Putamen (tissue), 1 donor: ENCODE data around the gene TOPAZ1.
"Not testable (repeated sequence)": the region's sequence is repeated elsewhere in the genome, so short reads cannot be mapped to it uniquely, and the experiment has no call there.

Experiments
- DNase-seq: peaks from one replicate; pipeline ENCODE4 v3.0.0-alpha.2; 2016; ENCODE audit warnings: low spot score

The TOPAZ1 gene

DNA sequence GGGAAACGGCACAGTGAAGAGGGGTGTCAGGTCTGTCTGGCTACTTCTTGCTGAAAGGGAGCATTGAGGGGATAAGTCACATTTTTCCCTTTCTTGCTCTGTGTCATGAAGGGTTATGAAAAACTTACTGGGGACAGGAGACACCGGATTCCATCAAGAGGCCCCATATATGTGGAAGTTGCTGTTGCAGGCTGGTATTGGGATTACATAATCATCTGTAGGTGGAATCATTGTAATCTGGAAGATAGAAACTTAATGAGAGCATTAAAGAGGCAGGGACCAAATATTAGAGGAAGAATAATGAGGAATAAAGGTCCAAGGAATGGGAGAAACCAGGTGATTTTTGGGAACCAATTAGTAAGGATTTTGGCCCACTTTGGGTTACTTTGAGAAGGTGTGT lies 92.6 kb downstream of the TOPAZ1 start:
- DNase-seq: no peak

DNA sequence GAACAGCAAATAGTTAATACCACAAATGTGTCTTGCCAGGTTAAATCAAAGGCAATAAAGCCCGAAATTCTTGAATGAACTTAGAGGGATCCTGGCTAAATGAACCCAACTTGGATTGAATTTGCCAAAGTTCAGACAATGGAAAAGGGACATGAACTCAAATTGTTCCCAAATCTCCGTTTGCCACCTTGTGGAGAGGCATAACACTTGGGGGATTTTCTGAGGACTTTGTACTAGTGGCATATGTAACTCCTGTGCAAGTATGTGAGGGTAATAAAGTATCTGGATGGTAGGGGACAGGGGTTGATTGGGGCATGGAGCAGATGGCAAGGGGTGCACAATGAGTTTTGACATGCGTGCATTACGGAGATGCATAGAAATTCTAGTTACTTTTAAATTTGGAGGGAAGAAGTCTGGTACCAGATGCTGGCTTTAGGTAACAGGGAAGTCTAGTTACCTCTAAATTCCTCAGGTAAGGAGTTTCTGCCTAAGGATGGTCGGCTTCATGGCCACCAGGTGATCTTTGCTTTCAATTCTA lies 95.6 kb downstream of the TOPAZ1 start:
- no peak for DNase-seq

DNA sequence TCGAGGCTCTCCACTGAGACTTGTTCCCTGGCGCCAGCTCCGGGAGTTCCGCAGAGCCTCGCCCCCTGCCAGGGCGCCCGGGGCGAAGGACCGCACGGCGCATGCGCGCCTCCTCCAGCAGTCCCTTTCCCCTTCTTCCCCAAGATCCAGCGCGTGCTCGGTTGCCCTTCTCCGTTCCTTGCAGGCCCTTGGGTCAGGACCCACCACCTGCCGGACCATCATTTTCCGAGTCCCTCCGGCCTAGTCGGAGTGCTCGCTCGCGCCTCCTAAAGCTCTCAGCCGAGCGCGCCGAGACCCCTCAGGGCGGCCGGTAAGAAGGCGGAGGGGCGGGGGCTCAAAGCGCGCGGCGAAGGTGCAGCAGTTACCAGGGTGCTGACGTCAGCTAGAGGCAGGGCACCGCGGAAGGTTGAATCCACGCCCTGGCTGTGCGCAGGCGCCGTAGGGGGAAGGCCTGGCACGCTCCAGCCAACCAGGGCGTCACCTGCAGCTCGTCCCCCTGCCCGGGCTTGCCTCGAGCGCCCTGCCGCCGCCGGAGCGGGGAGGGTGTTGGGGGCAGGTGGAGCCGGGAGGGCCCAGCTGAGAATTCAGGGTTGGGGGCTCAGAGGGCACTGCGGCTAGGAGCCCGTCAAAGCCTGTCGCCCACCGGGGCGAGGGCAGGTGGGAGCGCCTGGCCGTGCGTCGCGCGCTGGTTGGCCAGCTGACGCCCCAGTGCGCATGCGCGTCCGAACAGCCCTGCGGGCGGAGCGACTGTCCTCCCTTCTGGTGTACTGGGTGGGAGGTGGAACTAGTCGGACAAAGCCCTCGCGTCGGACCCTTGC lies 96.5 kb downstream of the TOPAZ1 start, which contains the start of gene TCAIM:
Gene TCAIM, plus strand, starts transcription at position 757 of the 818 bp plus-strand sequence. CDS start 16,017 bp downstream, outside the sequence.
- peak; percentile 93 for DNase-seq

DNA sequence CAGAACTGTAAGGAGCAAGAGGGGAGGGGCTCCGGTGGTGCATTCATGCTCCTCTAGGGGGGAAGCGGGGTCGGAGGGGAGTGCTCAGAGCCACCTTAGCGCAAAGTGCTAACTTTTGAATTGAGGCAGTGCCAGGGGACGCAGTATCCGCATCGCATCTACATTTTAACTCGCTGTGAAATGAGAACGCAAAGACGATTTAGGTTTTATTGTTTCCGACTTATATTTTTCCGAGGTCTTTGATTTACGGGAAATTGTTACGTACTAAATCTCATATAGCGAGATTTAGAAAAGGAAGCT lies 97.1 kb downstream of the TOPAZ1 start:
- no peak for DNase-seq

DNA sequence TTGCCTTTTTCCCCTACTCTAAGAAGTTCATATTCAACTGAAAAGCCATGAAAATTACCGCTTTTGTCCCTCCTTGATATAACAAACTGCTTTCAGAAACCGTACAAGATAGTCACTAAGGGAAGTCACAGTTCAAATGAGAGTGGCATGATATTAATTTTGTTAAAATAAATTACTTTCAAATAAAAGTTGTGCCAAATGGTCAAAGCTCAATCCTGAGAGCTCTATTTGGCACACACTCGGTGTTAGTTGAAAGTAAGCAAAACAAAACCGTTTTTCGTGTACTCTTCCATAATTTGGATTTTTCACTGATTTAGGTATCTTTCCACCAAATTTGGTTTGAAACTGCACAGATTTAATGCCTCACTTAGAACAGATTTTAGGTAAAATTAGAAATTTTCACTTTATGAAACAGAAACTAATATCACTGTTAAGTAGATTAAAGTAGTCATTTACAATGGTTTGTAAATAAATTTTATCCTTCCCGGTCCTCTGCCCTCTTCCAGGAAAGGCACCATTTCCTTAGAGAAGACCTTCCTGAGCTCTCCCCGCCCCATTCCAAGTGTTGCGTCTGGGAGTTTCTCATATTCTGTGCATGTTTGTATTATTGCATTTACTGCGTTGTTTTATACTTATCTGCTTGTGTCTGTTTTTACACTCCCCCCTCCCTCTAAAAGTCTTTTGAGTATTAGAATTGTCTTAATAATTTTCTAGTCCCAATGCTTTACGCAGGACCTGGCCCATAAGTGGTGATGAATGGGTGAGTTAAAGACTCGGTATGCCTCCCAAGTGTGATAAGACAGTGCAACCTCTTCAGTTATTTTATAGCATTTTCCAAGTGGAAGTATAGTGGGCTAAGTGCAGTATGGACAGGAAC lies 97.7 kb downstream of the TOPAZ1 start:
- no peak for DNase-seq

DNA sequence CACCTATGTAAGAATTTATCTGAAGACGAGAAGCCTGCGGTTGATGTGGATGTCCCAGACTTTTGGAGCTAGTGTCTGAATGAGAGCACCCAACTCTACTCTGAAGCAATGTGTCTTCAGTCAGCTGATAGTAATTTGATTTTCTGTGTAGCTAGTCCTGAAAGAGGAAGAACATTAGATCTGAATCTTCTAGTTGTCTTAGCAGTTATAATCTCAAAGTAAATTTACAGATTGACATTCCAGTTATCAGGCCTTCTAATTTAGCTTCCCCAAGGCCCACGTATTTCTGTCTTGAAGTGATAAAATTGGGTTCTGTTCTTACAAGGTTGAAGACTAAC lies 98.3 kb downstream of the TOPAZ1 start:
- no peak for DNase-seq

DNA sequence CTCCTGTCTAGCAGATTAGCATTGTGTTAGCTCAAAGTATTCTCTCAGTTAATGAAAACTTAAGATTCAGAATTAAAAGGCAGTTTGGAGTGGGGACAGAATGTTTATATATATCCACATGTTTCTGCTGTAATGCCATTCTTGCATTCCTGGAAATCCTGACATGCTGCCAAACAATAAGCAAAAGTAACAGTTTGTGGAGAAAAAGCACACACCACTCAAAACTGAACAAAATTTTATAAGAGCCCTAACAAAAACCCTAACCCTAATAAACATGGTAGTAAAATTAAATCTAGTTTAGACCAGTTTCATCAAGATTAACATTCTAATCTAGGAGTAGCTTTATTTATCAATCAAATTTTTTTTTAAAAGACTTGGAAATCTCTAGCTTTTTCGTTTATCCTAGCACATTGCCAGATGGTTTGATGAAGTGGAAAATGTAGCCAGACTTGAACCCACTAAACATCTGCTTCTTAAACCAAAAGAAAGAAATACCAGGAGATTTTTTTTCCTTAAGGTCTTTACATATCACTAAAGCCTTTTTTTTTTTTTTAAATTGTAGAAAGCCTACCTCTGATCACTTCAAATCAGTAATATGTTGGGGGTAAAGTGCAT lies 100.6 kb downstream of the TOPAZ1 start:
- no peak for DNase-seq

DNA sequence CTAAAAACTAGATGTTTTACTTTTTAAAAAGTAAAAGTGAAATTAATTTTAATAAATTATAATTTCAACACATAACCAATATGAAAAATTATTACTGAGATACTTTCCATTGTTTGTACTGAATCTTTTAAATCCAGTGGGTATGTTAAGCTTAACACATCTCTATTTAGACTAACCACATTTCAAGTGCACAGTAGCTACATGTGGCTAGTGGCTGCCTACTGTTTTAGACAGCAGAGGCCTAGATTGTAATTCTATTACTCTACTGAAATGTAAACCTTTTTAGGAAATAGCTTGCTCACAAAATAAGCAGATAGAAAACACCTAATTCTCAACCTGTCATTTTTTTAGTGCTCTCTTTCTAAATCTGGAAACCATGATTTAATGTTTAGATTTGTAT lies 101.7 kb downstream of the TOPAZ1 start:
- no peak for DNase-seq

DNA sequence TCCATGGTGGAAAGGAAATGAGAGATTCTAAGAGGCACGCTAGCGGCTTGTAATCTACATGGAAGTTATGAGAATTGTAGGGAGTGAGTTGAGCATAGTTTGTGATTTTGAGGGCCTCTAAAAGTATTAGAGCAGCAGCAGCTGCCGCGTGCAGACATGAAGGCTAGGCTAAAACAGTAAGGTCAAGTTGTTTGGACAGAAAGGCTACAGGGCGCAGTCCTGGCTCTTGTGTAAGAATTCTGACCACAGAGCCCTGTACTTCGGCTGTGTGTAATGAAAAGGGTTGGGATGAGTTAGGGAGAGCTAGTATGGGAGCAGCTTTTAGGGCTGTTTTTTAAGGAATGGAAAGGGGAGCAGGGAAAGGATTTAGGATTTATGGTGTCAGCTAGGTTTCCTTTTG lies 104.9 kb downstream of the TOPAZ1 start:
- DNase-seq: not testable (repeated sequence)

DNA sequence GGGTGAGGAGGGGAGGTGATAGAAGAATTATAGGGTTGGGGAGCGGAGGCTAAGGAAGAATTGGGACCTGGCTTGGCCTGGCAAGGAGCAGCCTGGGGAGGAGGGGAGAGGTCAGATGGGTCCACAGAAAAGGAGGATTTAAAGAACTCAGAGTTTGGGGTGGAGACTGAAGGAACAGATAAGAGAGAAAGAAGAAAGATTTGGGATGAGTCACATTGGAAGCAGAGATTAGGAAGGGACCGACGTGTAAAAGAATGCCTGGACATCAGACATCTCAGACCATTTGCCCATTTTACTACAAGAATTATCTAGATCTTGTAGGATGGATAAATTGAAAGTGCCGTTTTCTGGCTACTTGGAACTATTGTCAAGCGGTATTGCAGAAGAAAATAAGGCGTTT lies 107.3 kb downstream of the TOPAZ1 start:
- no peak for DNase-seq

DNA sequence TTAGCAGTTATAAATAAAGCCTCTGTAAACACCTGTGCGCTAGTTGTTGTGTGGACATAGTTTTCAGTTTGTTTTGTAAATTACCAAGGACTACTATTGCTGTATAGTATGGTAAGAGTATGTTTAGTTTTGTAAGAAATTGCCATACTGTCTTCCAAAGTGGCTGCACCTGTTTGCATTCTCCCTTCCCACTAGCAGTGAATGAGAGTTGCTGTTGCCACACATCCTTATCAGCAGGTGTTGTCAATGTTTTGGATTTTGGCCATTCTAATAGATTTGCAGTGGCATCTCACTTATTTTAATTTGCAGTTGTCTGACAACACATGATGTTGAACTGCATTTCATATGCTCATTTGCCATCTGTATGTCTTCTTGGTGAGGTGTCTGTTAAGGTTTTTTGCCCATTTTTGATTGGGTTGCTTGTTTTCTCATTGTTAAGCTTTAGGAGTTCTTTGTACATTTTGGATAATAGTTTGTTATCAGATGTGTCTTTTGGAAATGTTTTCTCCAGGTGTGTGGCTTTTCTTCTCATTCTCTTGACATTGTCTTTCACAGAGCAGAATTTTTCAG lies 111.8 kb downstream of the TOPAZ1 start:
- DNase-seq: no peak

DNA sequence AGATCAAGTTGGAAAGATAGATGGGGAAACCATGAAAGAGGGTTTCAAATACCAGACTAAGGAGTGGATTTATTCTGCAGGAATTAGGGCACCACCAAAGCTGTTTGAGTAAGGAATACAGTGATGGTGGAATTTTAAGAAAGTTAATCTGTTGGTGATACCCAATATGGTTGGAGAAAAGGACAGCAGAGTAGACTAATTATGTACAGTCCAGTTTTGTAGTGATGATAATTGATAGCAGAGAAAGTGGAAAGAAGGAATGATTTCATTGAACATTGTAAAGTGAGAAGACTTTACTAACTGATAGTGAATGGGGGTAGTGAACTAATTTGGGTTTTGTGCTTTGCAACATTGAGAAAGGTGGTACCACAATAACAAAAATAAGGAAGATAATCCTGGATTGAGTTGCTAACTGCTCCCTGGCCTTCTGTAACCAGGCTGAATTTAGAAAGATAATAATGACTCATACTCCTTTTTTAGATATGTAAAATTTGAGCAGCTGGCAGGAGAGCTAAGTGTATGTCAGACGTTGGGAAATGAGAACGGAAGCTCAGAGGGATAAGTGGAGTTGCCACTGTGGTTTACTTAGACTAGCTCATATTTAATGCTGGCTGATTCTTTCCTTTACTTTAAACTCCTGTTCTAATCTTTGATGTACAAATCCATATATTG lies 113.8 kb downstream of the TOPAZ1 start:
- DNase-seq: peak; percentile 68

DNA sequence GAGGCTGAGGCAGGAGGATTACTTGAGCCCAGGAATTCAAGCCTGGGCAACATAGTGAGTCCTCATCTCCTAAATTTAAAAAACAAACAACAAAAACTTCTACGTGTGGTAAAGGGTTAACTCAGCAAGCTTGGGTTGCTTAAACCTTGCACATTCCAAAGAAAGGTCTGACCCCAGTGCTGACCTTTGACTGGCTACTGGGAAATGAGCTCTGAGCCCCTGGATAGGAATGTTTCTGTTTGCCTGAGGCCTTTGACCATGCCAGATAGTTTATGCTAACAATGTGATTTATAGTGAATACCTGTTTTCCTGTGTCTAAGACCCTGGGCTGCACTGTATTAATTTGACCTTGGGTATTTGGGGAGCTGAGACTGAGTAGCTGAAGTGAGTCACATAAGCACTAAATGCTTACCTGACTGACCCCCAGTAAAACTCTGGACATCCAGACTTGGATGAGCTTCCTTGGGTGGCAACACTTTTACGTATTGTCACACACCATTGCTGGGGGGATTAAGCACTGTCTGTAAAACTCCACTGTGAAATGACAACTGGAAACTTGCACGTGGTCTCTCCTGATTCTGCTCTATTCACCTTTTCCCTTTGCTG lies 117.6 kb downstream of the TOPAZ1 start:
- DNase-seq: no peak

DNA sequence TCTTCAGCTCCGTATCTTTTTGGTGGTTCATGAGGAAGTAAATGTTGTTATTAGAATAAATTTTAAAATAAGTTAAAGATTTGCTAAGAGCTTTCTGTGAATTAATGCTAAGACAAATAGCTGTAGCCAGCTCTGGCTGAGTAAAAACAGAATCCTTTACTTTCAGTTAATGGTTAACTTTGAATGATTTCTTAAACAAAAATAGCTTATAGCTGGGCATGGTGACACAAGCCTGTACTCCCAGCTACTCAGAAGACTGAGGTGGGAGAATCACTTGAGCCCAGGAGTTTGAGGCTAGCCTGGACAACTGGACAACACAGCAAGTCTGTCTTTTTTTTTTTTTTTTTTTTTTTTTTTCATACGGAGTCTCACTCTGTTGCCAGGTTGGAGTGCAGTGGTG lies 121.9 kb downstream of the TOPAZ1 start:
- no peak for DNase-seq

DNA sequence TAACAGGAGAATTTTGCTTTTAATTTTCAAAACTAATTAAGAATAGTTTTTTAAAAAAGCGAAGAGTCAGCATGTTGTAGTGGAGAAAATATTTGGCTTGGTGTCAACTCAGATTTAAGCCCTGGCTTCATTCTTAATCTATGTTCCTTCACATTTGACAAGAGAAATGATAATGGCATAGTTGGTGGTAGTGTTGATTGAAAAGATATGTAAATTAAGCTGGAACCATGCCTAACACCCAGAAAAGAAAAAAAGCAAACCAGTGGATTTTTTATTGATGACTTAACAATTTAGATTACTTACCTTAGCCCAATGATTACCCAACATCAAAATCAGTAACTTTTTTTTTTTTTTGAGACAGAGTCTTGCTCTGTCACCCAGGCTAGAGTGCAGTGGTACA lies 124.3 kb downstream of the TOPAZ1 start:
- no peak for DNase-seq

DNA sequence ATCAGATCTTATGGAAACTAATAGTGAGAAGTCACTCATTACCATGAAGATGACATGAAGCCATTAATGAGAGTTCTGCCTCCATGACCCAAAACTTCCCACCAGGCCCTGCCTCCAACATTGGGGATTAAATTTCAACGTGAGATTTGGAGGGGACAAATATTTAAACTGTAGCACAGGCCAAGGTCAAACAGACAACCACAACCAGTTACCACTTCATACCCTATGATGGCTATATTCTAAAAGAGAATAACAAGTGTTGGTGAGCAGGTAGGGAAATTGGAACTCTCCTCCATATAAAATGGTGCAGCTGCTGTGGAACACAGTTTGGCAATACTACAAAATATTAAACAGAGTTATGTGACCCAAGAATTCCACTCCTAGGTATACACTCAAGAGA lies 133.8 kb downstream of the TOPAZ1 start:
- DNase-seq: no peak
